ENCODE data around the gene TMC5. TPM values are rescaled to one million over a fixed set of nuclear protein-coding genes. Genes with fewer than 3 reads are reported as not detected.

The TMC5 gene
- total and polyA plus RNA-seq, 2 of the 13 experiments (the other 11 are each of a cell fraction or from before 2014, with no cell fraction given): 0.09 to 0.41 TPM

- TF ChIP-seq REPIN1 (CRISPR knock-in tag; IDR thresholded peaks at IDR 0.05; ENCODE audit: borderline replicate concordance, low read depth) (peak; percentile 94; the same call in 1 of the 2 replicates), FOXM1 (CRISPR knock-in tag; IDR thresholded peaks at IDR 0.05) (no peak), MAX (IDR thresholded peaks at IDR 0.05) (peak; percentile 59), ZMAT3 (CRISPR knock-in tag; conservative IDR thresholded peaks at IDR 0.05) (peak; percentile 91), ZNF230 (CRISPR knock-in tag; IDR thresholded peaks at IDR 0.05) (peak; percentile 45; the same call in 1 of the 2 replicates), SAP130 (CRISPR knock-in tag; IDR thresholded peaks at IDR 0.05; ENCODE audit: low read depth) (peak; percentile 91), ZNF713 (CRISPR knock-in tag; IDR thresholded peaks at IDR 0.05) (no peak), ZNF564 (CRISPR knock-in tag; IDR thresholded peaks at IDR 0.05) (0 out of 2 replicates have a peak, but pooled peaks have one; percentile 10), ZNF30 (CRISPR knock-in tag; IDR thresholded peaks at IDR 0.05) (no peak), PTBP1 (IDR thresholded peaks at IDR 0.05; ENCODE audit: low read depth, low read length, poor library complexity, severe bottlenecking) (no peak), FOXO1 (CRISPR knock-in tag; IDR thresholded peaks at IDR 0.05) (peak; percentile 68; the same call in 1 of the 2 replicates), THAP7 (CRISPR knock-in tag; IDR thresholded peaks at IDR 0.05) (peak; percentile 41; the same call in 1 of the 2 replicates), PHF8 (CRISPR knock-in tag; IDR thresholded peaks at IDR 0.05) (peak; percentile 95), MIXL1 (CRISPR knock-in tag; IDR thresholded peaks at IDR 0.05) (no peak), U2AF2 (IDR thresholded peaks at IDR 0.05; ENCODE audit: low read depth, low read length) (0 out of 2 replicates have a peak, but pooled peaks have one; percentile 73), ZIK1 (CRISPR knock-in tag; IDR thresholded peaks at IDR 0.05; ENCODE audit: borderline replicate concordance, low read depth) (peak; percentile 93), POLR2A (IDR thresholded peaks at IDR 0.05; ENCODE audit: insufficient read depth in 1 of 2, low read depth in 2 of 2, low read length in 2 of 2) (peak; percentile 71 to 95), SNAPC2 (CRISPR knock-in tag; IDR thresholded peaks at IDR 0.05) (peak; percentile 67; the same call in 1 of the 2 replicates), UBTF (CRISPR knock-in tag; IDR thresholded peaks at IDR 0.05) (peak; percentile 98), ZNF788 (CRISPR knock-in tag; IDR thresholded peaks at IDR 0.05; ENCODE audit: borderline replicate concordance) (0 out of 2 replicates have a peak, but pooled peaks have one; percentile 71)
- TF ChIP-seq, protein P1, sequence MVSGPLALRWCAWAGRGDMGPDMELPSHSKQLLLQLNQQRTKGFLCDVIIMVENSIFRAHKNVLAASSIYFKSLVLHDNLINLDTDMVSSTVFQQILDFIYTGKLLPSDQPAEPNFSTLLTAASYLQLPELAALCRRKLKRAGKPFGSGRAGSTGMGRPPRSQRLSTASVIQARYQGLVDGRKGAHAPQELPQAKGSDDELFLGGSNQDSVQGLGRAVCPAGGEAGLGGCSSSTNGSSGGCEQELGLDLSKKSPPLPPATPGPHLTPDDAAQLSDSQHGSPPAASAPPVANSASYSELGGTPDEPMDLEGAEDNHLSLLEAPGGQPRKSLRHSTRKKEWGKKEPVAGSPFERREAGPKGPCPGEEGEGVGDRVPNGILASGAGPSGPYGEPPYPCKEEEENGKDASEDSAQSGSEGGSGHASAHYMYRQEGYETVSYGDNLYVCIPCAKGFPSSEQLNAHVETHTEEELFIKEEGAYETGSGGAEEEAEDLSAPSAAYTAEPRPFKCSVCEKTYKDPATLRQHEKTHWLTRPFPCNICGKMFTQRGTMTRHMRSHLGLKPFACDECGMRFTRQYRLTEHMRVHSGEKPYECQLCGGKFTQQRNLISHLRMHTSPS (CRISPR knock-in tag; IDR thresholded peaks at IDR 0.05; ENCODE audit: low read depth): peak; percentile 48; the same call in 1 of the 2 replicates
- TF ChIP-seq, protein P2, sequence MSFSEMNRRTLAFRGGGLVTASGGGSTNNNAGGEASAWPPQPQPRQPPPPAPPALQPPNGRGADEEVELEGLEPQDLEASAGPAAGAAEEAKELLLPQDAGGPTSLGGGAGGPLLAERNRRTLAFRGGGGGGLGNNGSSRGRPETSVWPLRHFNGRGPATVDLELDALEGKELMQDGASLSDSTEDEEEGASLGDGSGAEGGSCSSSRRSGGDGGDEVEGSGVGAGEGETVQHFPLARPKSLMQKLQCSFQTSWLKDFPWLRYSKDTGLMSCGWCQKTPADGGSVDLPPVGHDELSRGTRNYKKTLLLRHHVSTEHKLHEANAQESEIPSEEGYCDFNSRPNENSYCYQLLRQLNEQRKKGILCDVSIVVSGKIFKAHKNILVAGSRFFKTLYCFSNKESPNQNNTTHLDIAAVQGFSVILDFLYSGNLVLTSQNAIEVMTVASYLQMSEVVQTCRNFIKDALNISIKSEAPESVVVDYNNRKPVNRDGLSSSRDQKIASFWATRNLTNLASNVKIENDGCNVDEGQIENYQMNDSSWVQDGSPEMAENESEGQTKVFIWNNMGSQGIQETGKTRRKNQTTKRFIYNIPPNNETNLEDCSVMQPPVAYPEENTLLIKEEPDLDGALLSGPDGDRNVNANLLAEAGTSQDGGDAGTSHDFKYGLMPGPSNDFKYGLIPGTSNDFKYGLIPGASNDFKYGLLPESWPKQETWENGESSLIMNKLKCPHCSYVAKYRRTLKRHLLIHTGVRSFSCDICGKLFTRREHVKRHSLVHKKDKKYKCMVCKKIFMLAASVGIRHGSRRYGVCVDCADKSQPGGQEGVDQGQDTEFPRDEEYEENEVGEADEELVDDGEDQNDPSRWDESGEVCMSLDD (CRISPR knock-in tag; IDR thresholded peaks at IDR 0.05; ENCODE audit: borderline replicate concordance): no peak
Measured at GRCh38 chr16:19521471-19522396, 104.1 kb downstream of the TMC5 start, which contains the start of gene GDE1 (continued).
